SU-DHL-6 (cell line): ENCODE measurements around the gene GSDMA.

Experiments used
- CTCF ChIP-seq: fragments of 200-600 bp; sonication (generic); IDR thresholded peaks from one replicate; pipeline ENCODE4 v1.5.1; 2017; ENCODE audit warnings: antibody characterized with exemption, mild to moderate bottlenecking, low read length, moderate library complexity; ENCODE audit not compliant: insufficient read depth, poor library complexity, severe bottlenecking
- EZH2phosphoT487 ChIP-seq: fragments of 200-600 bp; sonication (generic), shearing (Covaris generic); conservative IDR thresholded peaks from 2 replicates; pipeline ENCODE4 v1.6.1; 2018; ENCODE audit warnings: mild to moderate bottlenecking, antibody characterized with exemption, low read length, moderate library complexity, mixed read lengths

DNA sequence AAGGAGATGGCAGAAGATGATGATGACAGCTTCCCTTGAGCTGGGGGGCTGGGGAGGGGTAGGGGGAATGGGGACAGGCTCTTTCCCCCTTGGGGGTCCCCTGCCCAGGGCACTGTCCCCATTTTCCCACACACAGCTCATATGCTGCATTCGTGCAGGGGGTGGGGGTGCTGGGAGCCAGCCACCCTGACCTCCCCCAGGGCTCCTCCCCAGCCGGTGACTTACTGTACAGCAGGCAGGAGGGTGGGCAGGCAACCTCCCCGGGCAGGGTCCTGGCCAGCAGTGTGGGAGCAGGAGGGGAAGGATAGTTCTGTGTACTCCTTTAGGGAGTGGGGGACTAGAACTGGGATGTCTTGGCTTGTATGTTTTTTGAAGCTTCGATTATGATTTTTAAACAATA lies 34.7 kb downstream of the GSDMA start:
- TF ChIP-seq CTCF (no peak), EZH2phosphoT487 (no peak)
